ENCODE results near the gene DPY19L1. TPM values are rescaled to one million over a fixed set of nuclear protein-coding genes. Genes with fewer than 3 reads are reported as not detected.
"Not testable (repeated sequence)": the region's sequence is repeated elsewhere in the genome, so short reads cannot be mapped to it uniquely, and the experiment has no call there.

Gene DPY19L1
- total and polyA plus RNA-seq, 8 donors, result 2.0 to 28.7 (median 5.0) TPM

DNA sequence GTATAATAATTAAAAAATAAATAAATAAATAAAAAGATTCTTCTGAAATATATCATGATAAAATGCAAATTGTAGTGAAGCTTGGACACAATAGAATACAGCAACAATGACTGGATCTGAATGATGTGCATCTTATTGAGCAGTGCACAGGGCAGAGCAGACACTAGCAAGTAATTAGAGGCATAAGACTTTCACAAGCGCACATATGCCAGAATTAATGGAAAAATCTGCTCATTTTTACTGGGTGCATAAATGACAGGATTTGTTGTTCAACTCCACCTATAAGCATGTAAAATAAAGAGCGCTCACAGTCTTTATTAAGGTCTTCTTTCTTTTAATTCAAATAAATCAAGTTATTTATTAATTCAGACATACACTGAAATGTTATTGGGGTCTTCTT lies 125.0 kb downstream of the DPY19L1 start:
- WGBS, 5 donors, result 88 to 100% (median 95%) methylated on average over 2 of the region's 2 CpGs
- DNase-seq, result no peak
- intact Hi-C loops (cut with DNase I; ENCODE audit: low total_unique reads), result no loop called here
- Histone ChIP-seq H3K27me3 (no peaks in the 10 kb centered on the region), H3K9me3 (peaks cover 0 to 16% (median 10%) of the 10 kb centered on the region in 4 donors), H3K27ac (no peak overlapping the region), H3K4me3 (no peak overlapping the region), H3K4me1 (no peaks in the 10 kb centered on the region), H3K36me3 (no peaks in the 10 kb centered on the region)
- TF ChIP-seq EP300 (IDR thresholded peaks at IDR 0.05) (no peak), POLR2AphosphoS5 (IDR thresholded peaks at IDR 0.05) (no peak), POLR2A (IDR thresholded peaks at IDR 0.05) (no peak)

GRCh38 chr7:34906266-34906850 lies 130.9 kb downstream of the DPY19L1 start:
- H3K27me3 ChIP-seq; H3K36me3 ChIP-seq; H3K4me1 ChIP-seq; H3K27ac ChIP-seq; H3K9me3 ChIP-seq; intact Hi-C loops (cut with DNase I; ENCODE audit: low total_unique reads): not testable (repeated sequence)
- peak in 1 of 2 donors; percentile 42 for DNase-seq
- 21 to 54% (median 32%) methylated on average over 17 to 30 of the region's 30 CpGs for WGBS, 5 donors
- peak overlapping the region in 3 of 4 donors; percentile 25 to 33 (median 33) for H3K4me3 ChIP-seq

DNA sequence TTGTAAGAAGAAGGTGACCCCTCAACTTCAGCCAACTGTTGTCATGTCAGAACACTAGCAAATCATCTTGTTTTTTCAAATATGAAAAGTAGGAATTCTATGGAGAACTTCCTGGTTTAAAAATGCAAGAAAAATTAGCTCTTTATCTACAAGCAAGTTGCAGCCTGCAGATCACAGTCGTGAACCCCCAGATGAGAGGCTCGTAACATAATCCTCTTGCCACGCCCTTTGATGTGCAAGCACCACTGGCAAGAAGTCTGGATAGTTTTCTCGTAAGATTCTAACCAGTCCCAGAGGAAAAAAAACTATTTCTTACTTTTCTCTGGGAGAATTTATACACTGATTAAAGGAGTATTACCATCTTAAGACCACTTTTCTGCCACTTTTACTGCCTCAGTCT lies 132.3 kb downstream of the DPY19L1 start:
- TF ChIP-seq CTCF (IDR thresholded peaks at IDR 0.05) (no peak), POLR2A (IDR thresholded peaks at IDR 0.05) (no peak), POLR2AphosphoS5 (IDR thresholded peaks at IDR 0.05) (no peak), EP300 (IDR thresholded peaks at IDR 0.05) (no peak)
- Histone ChIP-seq H3K4me1 (no peaks in the 10 kb centered on the region), H3K27me3 (peaks cover 0 to 6% (median 0%) of the 10 kb centered on the region in 3 donors), H3K4me3 (no peak overlapping the region), H3K27ac (no peak overlapping the region), H3K36me3 (no peaks in the 10 kb centered on the region), H3K9me3 (no peaks in the 10 kb centered on the region)
- 56 to 76% (median 66%) methylated on average over 4 of the region's 4 CpGs for WGBS, 5 donors
- intact Hi-C loops (cut with DNase I; ENCODE audit: low total_unique reads), result no loop called here
- DNase-seq, result no peak

- intact Hi-C loops (cut with DNase I; ENCODE audit: low total_unique reads); H3K4me3 ChIP-seq; H3K9me3 ChIP-seq; H3K27me3 ChIP-seq; DNase-seq; H3K27ac ChIP-seq; H3K4me1 ChIP-seq; H3K36me3 ChIP-seq: not testable (repeated sequence)
- 68 to 86% (median 71%) methylated on average over 2 of the region's 2 CpGs for whole genome bisulfite sequencing, 5 donors
Measured at GRCh38 chr7:34903921-34904320, 133.4 kb downstream of the DPY19L1 start.

- no peak for TF ChIP-seq POLR2A (IDR thresholded peaks at IDR 0.05)
- TF ChIP-seq POLR2AphosphoS5 (IDR thresholded peaks at IDR 0.05), result no peak
- TF ChIP-seq EP300 (IDR thresholded peaks at IDR 0.05), result no peak
- no peak for TF ChIP-seq CTCF (IDR thresholded peaks at IDR 0.05)
- Histone ChIP-seq H3K4me3 (no peak overlapping the region), H3K9me3 (no peaks in the 10 kb centered on the region), H3K27me3 (peaks cover 0 to 6% (median 0%) of the 10 kb centered on the region in 3 donors), H3K27ac (no peak overlapping the region), H3K36me3 (no peaks in the 10 kb centered on the region), H3K4me1 (no peaks in the 10 kb centered on the region)
- 64 to 76% (median 68%) methylated on average over 6 of the region's 6 CpGs for WGBS, 5 donors
- intact Hi-C loops (cut with DNase I; ENCODE audit: low total_unique reads), result no loop called here
- DNase-seq, result no peak
Measured at GRCh38 chr7:34902182-34902581, 135.1 kb downstream of the DPY19L1 start.

- DNase-seq, result no peak
- intact Hi-C loops (cut with DNase I; ENCODE audit: low total_unique reads), result no loop called here
- no peak for TF ChIP-seq EP300 (IDR thresholded peaks at IDR 0.05)
- TF ChIP-seq POLR2AphosphoS5 (IDR thresholded peaks at IDR 0.05), result no peak
- no peak for TF ChIP-seq CTCF (IDR thresholded peaks at IDR 0.05)
- no peak for TF ChIP-seq POLR2A (IDR thresholded peaks at IDR 0.05)
- Histone ChIP-seq H3K4me3 (no peak overlapping the region), H3K27me3 (no peaks in the 10 kb centered on the region), H3K4me1 (no peaks in the 10 kb centered on the region), H3K27ac (no peak overlapping the region), H3K9me3 (peaks cover 0 to 6% (median 2%) of the 10 kb centered on the region in 4 donors), H3K36me3 (no peaks in the 10 kb centered on the region)
- WGBS, 5 donors, result 72 to 85% (median 76%) methylated on average over 4 of the region's 4 CpGs
Measured at GRCh38 chr7:34900891-34901513, 136.3 kb downstream of the DPY19L1 start.
